ENCODE measurements around the gene STOML3.

The STOML3 gene, protein sequence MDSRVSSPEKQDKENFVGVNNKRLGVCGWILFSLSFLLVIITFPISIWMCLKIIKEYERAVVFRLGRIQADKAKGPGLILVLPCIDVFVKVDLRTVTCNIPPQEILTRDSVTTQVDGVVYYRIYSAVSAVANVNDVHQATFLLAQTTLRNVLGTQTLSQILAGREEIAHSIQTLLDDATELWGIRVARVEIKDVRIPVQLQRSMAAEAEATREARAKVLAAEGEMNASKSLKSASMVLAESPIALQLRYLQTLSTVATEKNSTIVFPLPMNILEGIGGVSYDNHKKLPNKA

DNA sequence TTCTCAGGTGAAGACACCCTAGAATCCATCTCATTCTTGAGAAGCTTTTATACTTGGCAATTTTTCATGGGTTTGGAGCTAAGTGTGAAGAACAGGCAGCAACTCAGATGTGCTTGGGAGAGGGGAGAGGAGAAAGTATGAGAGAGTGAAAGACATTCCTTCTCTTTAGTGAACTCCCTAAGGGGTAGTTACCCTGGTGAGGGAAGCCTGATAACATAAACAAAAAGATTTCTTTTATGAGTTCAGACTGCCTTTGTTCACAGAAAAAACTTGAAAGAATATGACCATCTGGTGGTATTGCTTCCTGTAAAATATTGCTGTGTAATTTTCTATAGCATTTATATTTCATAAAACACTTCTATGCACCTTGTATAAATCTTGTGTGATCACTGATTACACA lies at the start of gene STOML3:
Gene STOML3, minus strand, starts transcription at position 139 of the 400 bp plus-strand sequence. Its CDS starts 110 bp downstream, at position 29.
- DNase-seq (ENCODE audit: low spot score): no peak
- Histone ChIP-seq H3K27ac (no peak within 1 kb of the TSS), H3K4me3 (no peak within 1 kb of the TSS)
- TF ChIP-seq, protein P1, sequence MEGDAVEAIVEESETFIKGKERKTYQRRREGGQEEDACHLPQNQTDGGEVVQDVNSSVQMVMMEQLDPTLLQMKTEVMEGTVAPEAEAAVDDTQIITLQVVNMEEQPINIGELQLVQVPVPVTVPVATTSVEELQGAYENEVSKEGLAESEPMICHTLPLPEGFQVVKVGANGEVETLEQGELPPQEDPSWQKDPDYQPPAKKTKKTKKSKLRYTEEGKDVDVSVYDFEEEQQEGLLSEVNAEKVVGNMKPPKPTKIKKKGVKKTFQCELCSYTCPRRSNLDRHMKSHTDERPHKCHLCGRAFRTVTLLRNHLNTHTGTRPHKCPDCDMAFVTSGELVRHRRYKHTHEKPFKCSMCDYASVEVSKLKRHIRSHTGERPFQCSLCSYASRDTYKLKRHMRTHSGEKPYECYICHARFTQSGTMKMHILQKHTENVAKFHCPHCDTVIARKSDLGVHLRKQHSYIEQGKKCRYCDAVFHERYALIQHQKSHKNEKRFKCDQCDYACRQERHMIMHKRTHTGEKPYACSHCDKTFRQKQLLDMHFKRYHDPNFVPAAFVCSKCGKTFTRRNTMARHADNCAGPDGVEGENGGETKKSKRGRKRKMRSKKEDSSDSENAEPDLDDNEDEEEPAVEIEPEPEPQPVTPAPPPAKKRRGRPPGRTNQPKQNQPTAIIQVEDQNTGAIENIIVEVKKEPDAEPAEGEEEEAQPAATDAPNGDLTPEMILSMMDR (IDR thresholded peaks at IDR 0.05): no peak

DNA sequence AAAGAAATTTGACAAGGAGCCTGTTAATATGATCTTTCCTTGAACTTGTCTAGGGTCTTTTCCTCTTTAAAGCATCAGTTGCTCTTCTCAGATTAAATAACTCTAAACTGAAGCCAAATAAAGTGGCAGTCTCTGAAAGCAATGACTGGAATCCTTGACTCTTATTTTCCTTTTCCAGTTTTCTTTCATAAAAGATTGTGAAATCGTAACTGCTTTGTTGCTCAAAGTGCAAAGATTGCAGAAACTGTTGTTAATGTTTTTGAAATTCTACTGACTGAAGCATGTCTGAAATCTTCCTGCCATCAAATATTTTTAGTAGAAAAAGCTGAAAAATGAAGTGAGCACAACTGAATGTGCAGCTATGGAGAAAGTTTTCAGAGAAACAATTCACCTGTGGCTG lies 49.6 kb upstream of the STOML3 start:
- no peak for DNase-seq (ENCODE audit: low spot score)
- no peak overlapping the region for H3K4me3 ChIP-seq
- H3K27ac ChIP-seq: peak overlapping the region in 1 of 2 donors; percentile 44
- TF ChIP-seq, protein P1 (IDR thresholded peaks at IDR 0.05): no peak

DNA sequence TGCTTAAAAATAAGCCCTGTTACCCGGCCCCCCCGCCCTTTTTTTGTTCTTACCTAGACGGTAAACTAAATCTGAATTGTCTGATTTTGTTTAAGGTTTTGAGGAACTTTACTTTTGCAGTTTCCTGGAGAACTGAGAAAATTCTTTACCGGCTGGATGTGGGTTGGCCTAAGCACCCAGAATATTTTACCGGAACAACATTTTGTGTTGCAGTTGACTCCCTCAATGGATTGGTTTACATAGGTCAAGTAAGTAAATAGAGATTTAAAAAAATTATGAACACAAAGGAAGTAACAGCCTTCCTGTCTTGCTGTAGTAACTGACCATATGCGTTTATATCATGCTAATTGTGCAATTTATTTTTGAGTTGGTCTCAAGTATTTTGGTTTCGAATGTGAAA lies 48.4 kb upstream of the STOML3 start:
- peak overlapping the region in 1 of 2 donors; percentile 78 for H3K27ac ChIP-seq
- TF ChIP-seq, protein P1 (IDR thresholded peaks at IDR 0.05): no peak

DNA sequence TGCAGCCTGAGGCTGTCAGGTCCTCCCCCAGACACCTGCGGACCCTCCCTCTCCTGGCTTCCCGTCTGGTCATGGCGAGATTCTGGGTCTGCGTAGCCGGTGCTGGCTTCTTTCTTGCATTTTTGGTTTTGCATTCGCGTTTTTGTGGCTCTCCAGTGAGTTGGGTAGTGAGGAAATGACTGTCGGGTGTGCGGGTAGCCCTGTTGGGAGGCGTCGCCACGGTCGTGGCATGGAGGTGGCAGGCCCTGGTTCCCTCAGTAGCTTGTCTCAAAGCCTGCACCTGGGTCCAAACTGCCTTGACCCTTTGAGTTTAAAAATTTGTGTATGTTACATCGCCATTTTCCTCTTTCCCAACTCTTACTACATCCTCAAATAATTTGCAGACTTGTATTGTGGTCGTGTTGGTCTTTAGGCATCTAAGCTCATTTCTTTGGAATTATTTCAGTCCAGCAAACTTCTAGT lies 48.0 kb upstream of the STOML3 start:
- H3K27ac ChIP-seq: peak overlapping the region; percentile 78 to 81
- DNase-seq (ENCODE audit: low spot score): no peak
- peak overlapping the region; percentile 89 for H3K4me3 ChIP-seq
- TF ChIP-seq, protein P1 (IDR thresholded peaks at IDR 0.05): no peak

More for the DNA sequence above, 48.4 kb upstream of the STOML3 start:
- DNase-seq (ENCODE audit: low spot score): no peak
- peak overlapping the region; percentile 89 for H3K4me3 ChIP-seq

DNA sequence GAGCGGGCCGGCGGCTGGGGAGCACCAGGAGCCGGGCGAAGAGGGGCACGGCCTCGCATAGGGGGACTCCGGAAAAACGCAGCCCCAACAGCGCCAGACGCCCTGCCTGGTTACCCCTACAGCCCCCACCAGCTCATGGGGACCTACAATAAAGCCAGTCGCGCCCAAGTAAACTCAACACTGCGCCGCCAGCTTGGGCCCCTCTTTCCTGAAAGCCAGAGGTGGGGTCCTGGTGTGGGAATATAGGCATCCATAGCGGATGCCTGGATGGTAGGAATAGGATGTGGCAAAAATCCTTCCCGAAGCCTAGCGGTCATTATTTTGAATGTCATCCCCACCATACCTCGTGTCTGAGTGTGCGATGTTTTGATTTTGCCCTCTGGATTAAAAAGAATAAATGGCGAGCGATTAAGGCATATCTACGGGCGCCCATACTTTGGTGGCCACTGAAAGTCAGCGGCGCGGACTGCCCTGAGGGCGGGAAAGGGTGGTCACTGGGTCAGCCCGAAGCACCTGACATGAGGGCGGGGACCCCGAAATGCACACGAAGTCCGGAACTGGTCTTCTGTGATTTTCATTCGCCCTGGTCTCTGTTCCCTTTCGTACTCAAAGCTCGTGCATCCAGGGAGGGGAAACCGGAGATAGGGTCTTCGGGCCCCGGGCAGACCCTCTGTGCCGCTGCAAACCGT lies 47.4 kb upstream of the STOML3 start, which contains the start of the genes NHLRC3 and PROSER1:
Gene NHLRC3, plus strand, starts transcription at position 577 of the 689 bp plus-strand sequence. CDS start 184 bp downstream, outside the sequence.
Gene PROSER1, minus strand, starts transcription at position 210 of the 689 bp plus-strand sequence. CDS start 847 bp downstream, outside the sequence.
- H3K4me3 ChIP-seq: peak within 1 kb of the TSS; percentile 89
- peak within 1 kb of the TSS; percentile 78 to 81 for H3K27ac ChIP-seq
- TF ChIP-seq, protein P1 (IDR thresholded peaks at IDR 0.05): no peak
- peak; percentile 95 for DNase-seq (ENCODE audit: low spot score)

DNA sequence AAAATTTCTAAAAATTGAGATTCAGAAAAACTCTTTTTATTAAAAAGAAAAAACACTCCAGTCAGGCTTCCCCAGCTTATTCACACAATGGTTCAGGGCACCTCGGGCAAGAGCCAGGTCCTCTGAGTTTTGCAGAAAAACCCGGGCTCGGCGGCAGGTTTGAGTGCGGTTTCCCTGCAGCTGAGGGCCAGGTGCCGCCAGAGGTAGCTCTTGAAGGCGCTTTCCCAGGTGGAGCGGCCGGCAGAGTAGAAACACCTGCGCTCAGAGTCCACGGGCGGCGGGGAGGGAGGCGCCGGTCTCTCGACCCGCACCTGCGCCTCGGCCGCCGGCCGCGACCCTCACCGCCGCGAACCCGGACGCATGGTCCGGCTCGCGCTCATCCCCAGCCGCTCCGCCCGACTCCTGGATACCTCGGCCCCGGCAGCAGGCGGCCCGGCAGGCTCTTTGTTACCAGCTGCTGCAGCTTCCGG lies 46.8 kb upstream of the STOML3 start:
- no peak for DNase-seq (ENCODE audit: low spot score)
- Histone ChIP-seq H3K4me3 (peak overlapping the region; percentile 89), H3K27ac (peak overlapping the region; percentile 78 to 81)
- TF ChIP-seq, protein P1 (IDR thresholded peaks at IDR 0.05): no peak

Data from coronary artery (tissue), 2 donors.